Tibial nerve (tissue), 4 donors: Measurements from ENCODE around the gene LRRTM4.
"Not testable (repeated sequence)": the region's sequence is repeated elsewhere in the genome, so short reads cannot be mapped to it uniquely, and the experiment has no call there.

Experiments used
- CTCF ChIP-seq, 5 experiments: fragments of 200-600 bp in 3 of 5; fragments of 450-650 bp in 2 of 5; sonication (generic) in 3 of 5; IDR thresholded peaks; one replicate each; pipeline ENCODE4 v1.5.1; 2016 to 2019; ENCODE audit warnings: antibody characterized with exemption in 5 of 5, mild to moderate bottlenecking in 3 of 5, moderate library complexity in 2 of 5
- EP300 ChIP-seq, 2 donors: sonication (generic); formaldehyde crosslinking; IDR thresholded peaks; one replicate each; pipeline ENCODE4 v1.6.1; 2017; ENCODE audit warnings: antibody characterized with exemption in 2 of 2, mild to moderate bottlenecking in 1 of 2
- POLR2A ChIP-seq, 2 donors: fragments of 450-650 bp; IDR thresholded peaks; one replicate each; pipeline ENCODE4 v1.6.1; 2017; ENCODE audit warnings: antibody characterized with exemption in 2 of 2, mild to moderate bottlenecking in 2 of 2, moderate library complexity in 2 of 2

- not testable (repeated sequence) for TF ChIP-seq CTCF, EP300, POLR2A (IDR thresholded peaks at IDR 0.05)
Measured at GRCh38 chr2:77175266-77175780, 346.9 kb downstream of the LRRTM4 start.
